HG03432 (cell line): Measurements from ENCODE around the gene CNDP1.
"Not testable (repeated sequence)": the region's sequence is repeated elsewhere in the genome, so short reads cannot be mapped to it uniquely, and the experiment has no call there.

ENCODE experiments used
- ATAC-seq: cut with Tn5 transposase; IDR thresholded peaks from one replicate; pipeline ENCODE4 v1.9.1; 2021; ENCODE audit warnings: mild to moderate bottlenecking, moderate library complexity; ENCODE audit not compliant: unreplicated experiment

CNDP1 gene

GRCh38 chr18:74534150-74534969, at the start of gene CNDP1:
Gene CNDP1 (plus strand): TSS chr18:74534500. CDS start chr18:74534668, 168 bp downstream.
- ATAC-seq = no peak

- ATAC-seq = no peak
Measured at GRCh38 chr18:74486119-74486849, 48.0 kb upstream of the CNDP1 start.

- no peak for ATAC-seq
Measured at GRCh38 chr18:74488354-74488753, 45.9 kb upstream of the CNDP1 start.

- ATAC-seq = no peak
Measured at GRCh38 chr18:74488864-74489263, 45.4 kb upstream of the CNDP1 start.

- ATAC-seq = no peak
Measured at GRCh38 chr18:74489676-74490075, 44.6 kb upstream of the CNDP1 start.

GRCh38 chr18:74492259-74492658, 42.0 kb upstream of the CNDP1 start:
- ATAC-seq = no peak

- peak; percentile 16 for ATAC-seq
Measured at GRCh38 chr18:74493689-74494088, 40.6 kb upstream of the CNDP1 start.

GRCh38 chr18:74494514-74494913, 39.8 kb upstream of the CNDP1 start:
- ATAC-seq = no peak

GRCh38 chr18:74495581-74496507, 38.5 kb upstream of the CNDP1 start, which contains the start of gene CNDP2:
Gene CNDP2 (plus strand): TSS chr18:74496363. CDS start chr18:74499974, 3,611 bp downstream.
- ATAC-seq = peak; percentile 82

GRCh38 chr18:74496508-74497323, 37.6 kb upstream of the CNDP1 start:
- ATAC-seq = peak; percentile 30

GRCh38 chr18:74497324-74497676, 37.0 kb upstream of the CNDP1 start:
- no peak for ATAC-seq

GRCh38 chr18:74497778-74498177, 36.5 kb upstream of the CNDP1 start:
- no peak for ATAC-seq

- peak; percentile 35 for ATAC-seq
Measured at GRCh38 chr18:74498712-74499627, 35.3 kb upstream of the CNDP1 start.

- ATAC-seq = peak; percentile 42
Measured at GRCh38 chr18:74499633-74500032, 34.7 kb upstream of the CNDP1 start.

- ATAC-seq = no peak
Measured at GRCh38 chr18:74500372-74500771, 33.9 kb upstream of the CNDP1 start.

- not testable (repeated sequence) for ATAC-seq
Measured at GRCh38 chr18:74500774-74501173, 33.5 kb upstream of the CNDP1 start.

- no peak for ATAC-seq
Measured at GRCh38 chr18:74501386-74501785, 32.9 kb upstream of the CNDP1 start.

- no peak for ATAC-seq
Measured at GRCh38 chr18:74503137-74503536, 31.2 kb upstream of the CNDP1 start.

GRCh38 chr18:74505776-74506175, 28.5 kb upstream of the CNDP1 start:
- ATAC-seq = no peak
